Activated naive CD4-positive, alpha-beta T cell treated with anti-CD3 and anti-CD28 coated beads, Interleukin-2, amount 50 U/mL, for 72 hours (primary cell): Measurements from ENCODE around the gene MSANTD1. TPM values are rescaled to one million over a fixed set of nuclear protein-coding genes. Genes with fewer than 3 reads are reported as not detected.

Experiments
- ATAC-seq, 2 donors: fragments of 150-1000 bp; cut with Tn5 transposase; 2 replicates each; pipeline ENCODE4 v1.10.0; 2021; ENCODE audit warnings: mild to moderate bottlenecking in 2 of 2, moderate library complexity in 2 of 2
- DNase-seq, 2 donors: peaks; one replicate each; pipeline ENCODE4 v3.0.0; 2021 to 2022; ENCODE audit warnings: low spot score in 2 of 2
- H3K27ac Mint-ChIP-seq, 2 donors: one replicate each; pipeline ENCODE4 v1.8.0; 2022; ENCODE audit warnings: mild to moderate bottlenecking in 2 of 2, mixed read lengths in 2 of 2
- H3K36me3 Mint-ChIP-seq, 2 donors: one replicate each; pipeline ENCODE4 v1.8.0; 2022; ENCODE audit warnings: mixed read lengths in 2 of 2
- H3K9me3 Mint-ChIP-seq, 2 donors: one replicate each; pipeline ENCODE4 v1.8.0; 2022; ENCODE audit warnings: mixed read lengths in 2 of 2
- total RNA-seq, 2 donors: library from RNA; stranded (reverse); gene quantifications; one replicate each; pipeline ENCODE4 v1.2.3, GENCODE V29; 2022

The MSANTD1 gene
- total RNA-seq, 2 donors from 2014 or later: 0.48 to 1.6 TPM

DNA sequence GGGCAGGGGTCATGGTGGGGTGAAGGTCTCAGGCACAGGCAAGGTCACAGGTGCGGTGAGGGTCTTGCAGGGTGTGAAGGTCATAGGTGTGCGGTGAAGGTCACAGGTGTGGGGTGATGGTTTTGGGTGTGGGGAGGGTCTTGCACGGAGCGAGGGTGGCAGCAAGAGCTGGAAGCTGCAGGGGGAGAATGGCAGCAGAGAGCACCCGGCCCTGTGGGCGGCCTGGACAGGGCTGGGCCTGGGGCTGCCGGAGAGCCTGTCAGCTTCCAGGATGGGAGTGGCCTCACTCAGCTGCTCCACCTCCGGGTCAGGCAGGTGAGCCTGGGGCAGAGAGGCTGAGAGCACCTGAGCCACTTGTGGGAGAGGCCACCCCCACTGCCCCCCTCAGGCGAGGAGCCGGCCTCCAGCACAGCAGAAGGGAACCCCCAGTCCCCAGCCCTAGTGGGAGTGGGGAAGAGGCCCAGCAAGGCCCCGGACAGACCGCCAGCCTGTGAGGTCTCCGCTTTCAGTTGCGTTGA lies 1.5 kb downstream of the MSANTD1 start:
- DNase-seq (no peak), ATAC-seq (no peak)
- Mint-ChIP-seq H3K36me3 (no peaks in the 10 kb centered on the region), H3K27ac (peak overlapping the region in 1 of 2 donors; percentile 73), H3K9me3 (no peaks in the 10 kb centered on the region)

DNA sequence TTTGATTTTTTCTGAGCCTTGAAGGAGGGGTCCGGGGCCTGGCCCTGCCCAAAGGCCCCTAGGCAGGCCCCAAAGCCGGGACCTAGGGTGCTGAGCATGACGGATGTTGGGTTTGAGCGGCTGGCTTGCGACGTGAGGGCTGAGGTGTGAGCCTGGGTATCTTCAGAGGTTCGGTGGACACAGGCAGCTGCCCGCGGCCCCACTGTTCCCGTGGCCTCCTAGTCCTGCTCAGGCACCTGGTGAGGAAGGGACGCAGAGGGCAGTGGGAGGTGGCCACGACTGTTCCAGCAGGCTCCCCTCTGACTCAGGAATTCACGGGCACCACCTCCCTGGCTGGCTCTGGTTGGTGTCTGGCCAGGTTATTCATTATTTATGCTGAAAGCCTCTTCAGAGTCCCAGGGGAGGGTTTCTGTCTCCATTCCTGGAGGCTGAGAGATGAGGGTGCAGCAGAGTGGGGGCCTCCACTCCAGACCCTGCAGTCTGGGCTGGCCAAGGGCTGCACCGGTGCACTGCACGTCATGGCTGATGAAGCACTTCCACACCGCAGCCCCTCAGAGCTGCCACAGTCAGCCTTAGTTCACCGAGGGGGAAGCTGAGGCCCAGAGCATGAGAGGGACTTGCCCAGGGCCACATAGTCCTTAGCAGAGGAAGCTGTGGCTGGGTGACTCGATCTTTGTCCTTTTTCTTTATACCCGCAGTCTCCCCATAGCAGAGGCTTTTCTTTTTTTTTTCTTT lies 2.2 kb downstream of the MSANTD1 start:
- peak overlapping the region in 1 of 2 donors; percentile 73 for H3K27ac Mint-ChIP-seq
- no peaks in the 10 kb centered on the region for H3K9me3 Mint-ChIP-seq
- DNase-seq: no peak
- peak; percentile 24 to 87 for ATAC-seq
- no peaks in the 10 kb centered on the region for H3K36me3 Mint-ChIP-seq

GRCh38 chr4:3251691-3252479 lies 2.9 kb downstream of the MSANTD1 start:
- peak in 1 of 2 donors; percentile 28 for ATAC-seq
- peak overlapping the region in 1 of 2 donors; percentile 50 for H3K27ac Mint-ChIP-seq
- no peaks in the 10 kb centered on the region for H3K9me3 Mint-ChIP-seq
- DNase-seq: no peak
- H3K36me3 Mint-ChIP-seq: no peaks in the 10 kb centered on the region

DNA sequence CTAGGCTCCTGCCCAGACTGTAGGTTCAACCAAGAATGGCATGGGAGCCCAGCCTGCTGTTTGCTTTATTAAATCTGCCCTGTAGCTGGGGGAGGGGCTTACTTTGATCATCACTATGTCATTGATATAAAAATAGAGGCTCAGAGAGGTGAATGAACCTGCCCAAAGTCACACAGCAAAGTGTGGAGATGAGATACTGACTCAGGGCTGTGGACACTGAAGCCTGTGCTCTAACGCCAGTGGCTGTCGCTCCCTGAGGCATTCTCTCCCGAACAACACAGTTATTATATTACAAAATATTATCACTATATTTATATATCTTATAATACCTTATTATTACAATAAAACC lies 3.5 kb downstream of the MSANTD1 start:
- ATAC-seq: no peak

GRCh38 chr4:3252831-3253641 lies 4.1 kb downstream of the MSANTD1 start:
- peak in 1 of 2 donors; percentile 44 for DNase-seq

More for the DNA sequence above, 3.5 kb downstream of the MSANTD1 start:
- Mint-ChIP-seq H3K27ac (no peak overlapping the region), H3K36me3 (no peaks in the 10 kb centered on the region), H3K9me3 (no peaks in the 10 kb centered on the region)
- DNase-seq: no peak

GRCh38 chr4:3253808-3254207 lies 4.8 kb downstream of the MSANTD1 start:
- peak overlapping the region in 1 of 2 donors; percentile 50 for H3K27ac Mint-ChIP-seq
- DNase-seq (peak in 1 of 2 donors; percentile 48), ATAC-seq (no peak)
- no peaks in the 10 kb centered on the region for H3K36me3 Mint-ChIP-seq
- H3K9me3 Mint-ChIP-seq: no peaks in the 10 kb centered on the region

More at GRCh38 chr4:3252831-3253641, 4.1 kb downstream of the MSANTD1 start:
- Mint-ChIP-seq H3K36me3 (no peaks in the 10 kb centered on the region), H3K27ac (no peak overlapping the region), H3K9me3 (no peaks in the 10 kb centered on the region)
- ATAC-seq: no peak

DNA sequence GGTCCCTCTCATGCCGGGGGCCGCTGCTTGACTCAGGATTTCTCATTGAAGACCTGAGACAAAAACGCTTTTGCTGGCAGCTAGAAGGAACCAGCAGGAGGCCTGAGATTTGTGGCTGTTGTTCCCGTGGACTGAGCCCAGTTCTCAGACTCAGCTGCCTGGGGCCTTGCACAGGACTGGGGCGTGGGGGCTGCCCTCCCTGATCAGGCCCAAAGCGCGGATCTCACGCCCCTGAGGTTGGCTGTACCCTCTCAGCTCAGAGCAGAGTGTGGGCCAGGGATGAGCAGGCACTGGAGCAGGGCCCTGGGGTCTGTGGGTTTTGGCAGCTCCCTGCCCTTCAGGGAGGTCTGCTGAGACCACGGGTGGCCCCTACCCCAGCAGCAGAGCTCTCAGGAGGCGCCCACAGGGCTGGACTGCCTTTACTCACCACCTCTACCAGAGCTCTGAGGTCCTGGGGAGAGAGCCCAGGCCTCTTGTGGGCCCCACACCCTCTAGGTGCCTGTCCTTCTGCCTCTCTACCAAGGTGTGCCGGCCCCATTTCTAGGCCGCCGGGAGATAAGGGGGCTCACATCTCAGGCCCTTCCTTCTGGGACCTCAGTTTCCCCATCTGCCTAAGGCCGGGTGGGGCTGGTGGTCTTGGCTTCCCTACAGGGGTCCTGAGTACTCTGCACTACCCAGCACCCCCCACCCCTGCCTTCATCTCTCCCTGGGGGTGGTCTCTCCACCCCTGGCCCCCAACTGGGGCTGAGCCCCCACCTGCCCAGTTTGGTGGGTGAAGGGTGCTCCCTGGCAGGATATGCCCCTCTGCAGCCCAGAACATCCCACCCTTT lies 5.6 kb downstream of the MSANTD1 start:
- no peak overlapping the region for H3K27ac Mint-ChIP-seq
- ATAC-seq (no peak), DNase-seq (peak in 1 of 2 donors; percentile 38)
- H3K9me3 Mint-ChIP-seq: no peaks in the 10 kb centered on the region
- no peaks in the 10 kb centered on the region for H3K36me3 Mint-ChIP-seq

DNA sequence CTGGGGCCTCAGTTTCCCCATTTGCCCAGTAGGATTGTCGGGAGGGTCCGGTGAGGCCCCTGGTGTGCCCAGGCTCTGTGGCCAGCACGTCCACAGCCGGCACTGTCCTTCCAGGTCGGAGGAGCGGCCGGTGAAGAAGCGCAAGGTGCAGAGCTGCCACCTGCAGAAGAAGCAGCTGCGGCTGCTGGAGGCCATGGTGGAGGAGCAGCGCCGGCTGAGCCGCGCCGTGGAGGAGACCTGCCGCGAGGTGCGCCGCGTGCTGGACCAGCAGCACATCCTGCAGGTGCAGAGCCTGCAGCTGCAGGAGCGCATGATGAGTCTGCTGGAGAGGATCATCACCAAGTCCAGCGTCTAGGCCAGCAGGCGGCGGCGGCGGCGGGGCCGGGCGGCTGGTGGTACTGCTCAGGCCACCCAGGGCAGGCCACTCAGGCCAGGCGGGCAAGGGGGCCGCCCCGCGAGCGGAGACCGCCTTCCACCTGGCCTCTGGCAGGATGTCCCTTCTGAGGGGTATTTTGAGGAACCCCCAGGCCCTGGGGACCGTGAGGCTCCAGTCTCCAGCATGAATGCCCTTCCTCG lies 6.7 kb downstream of the MSANTD1 start:
- H3K9me3 Mint-ChIP-seq: no peaks in the 10 kb centered on the region
- H3K36me3 Mint-ChIP-seq: no peaks in the 10 kb centered on the region
- ATAC-seq (no peak), DNase-seq (peak in 1 of 2 donors; percentile 54)
- no peak overlapping the region for H3K27ac Mint-ChIP-seq

- no peak for ATAC-seq
- H3K9me3 Mint-ChIP-seq: no peaks in the 10 kb centered on the region
- H3K27ac Mint-ChIP-seq: peak overlapping the region in 1 of 2 donors; percentile 20
- H3K36me3 Mint-ChIP-seq: no peaks in the 10 kb centered on the region
- DNase-seq: peak in 1 of 2 donors; percentile 31
Measured at GRCh38 chr4:3256230-3257102, 7.5 kb downstream of the MSANTD1 start.

GRCh38 chr4:3257103-3257555 lies 8.2 kb downstream of the MSANTD1 start:
- DNase-seq (no peak), ATAC-seq (no peak)
- Mint-ChIP-seq H3K36me3 (no peaks in the 10 kb centered on the region), H3K27ac (peak overlapping the region in 1 of 2 donors; percentile 20), H3K9me3 (no peaks in the 10 kb centered on the region)

DNA sequence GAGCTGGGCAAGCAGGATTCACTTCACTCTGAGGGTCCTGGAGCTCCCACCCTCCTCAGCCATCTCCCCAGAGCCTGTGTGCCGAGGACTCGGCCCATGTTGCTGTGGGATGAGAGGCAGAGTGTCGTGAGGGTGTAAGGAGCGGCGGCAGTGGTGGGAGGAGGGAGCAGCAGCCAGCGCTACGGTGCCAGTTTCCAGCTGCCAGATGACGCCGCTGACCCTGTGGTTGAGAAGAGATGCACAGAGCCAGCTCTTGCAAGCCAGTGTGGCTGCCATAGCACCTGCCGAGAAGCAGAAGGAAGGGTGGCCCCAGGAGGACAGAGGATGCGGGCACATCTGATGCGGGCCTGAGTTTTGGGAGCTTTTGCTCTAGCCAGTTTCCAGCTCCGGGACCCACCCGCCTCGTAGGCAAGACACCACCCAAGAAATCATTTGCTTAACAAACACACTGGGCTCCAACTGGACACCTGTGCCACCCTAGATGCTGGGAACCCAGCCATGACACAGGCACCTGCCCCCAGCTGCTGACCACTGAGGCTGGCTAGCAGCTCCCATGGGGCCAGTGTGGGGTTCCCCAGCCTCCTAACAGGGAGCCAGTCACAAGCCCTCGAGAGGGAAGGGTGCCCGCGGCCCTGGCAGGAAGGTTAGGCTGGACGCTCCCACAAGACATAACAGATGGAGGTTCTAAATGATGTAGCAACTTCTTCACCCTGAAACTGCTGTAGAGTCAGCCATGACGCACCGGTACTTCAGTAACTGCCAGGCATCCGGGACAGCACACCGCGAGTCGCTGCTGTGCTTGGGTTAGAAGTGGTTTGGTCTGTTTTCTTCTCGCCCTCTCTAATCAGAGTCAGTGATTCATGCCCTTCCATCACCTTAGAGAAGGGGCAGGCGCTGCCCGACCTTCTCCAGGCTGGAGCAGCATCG lies 8.9 kb downstream of the MSANTD1 start:
- Mint-ChIP-seq H3K27ac (no peak overlapping the region), H3K9me3 (no peaks in the 10 kb centered on the region), H3K36me3 (no peaks in the 10 kb centered on the region)
- DNase-seq (no peak), ATAC-seq (no peak)

DNA sequence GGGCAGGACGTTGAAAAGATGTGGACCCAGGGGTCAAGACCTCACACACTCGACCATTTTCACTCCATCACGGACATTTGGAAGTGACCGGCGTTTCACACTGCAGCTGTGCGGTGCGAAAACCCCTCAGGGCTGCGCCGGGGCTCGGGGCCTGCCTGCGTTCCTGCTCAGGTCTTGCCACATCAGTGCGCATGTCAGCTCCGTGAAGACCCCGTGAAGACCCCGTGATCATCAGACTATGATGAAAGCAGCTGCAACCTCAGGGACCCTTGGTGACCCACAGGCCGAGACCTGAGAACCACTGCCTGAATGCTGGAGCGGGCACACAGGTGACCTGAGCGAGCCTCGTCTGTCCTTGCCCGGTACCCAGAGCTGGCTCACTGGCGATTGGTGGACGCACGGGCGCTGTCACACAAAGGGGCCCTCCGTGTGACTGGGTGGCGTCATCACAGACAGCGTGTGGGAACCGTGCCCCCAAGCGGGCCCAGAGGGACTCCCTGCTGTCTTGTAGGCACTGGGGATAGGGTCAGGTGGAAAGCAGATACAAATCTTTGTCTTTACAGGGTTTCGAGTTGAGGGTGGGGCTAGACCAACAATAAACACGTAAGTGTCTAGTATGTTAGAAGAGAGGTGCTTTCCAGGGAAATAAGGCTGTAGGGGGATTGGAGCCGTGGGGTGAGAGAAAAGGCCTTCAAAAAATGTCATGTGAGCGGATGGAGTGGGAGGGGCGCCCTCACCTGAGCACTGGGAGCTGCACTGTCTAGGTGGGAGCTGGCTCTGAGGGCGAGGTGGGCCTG lies 12.7 kb downstream of the MSANTD1 start:
- ATAC-seq (no peak), DNase-seq (no peak)
- Mint-ChIP-seq H3K36me3 (no peaks in the 10 kb centered on the region), H3K27ac (no peak overlapping the region), H3K9me3 (no peaks in the 10 kb centered on the region)
